ENCODE measurements around the gene RAB11A. TPM values are rescaled to one million over a fixed set of nuclear protein-coding genes. Genes with fewer than 3 reads are reported as not detected.

RAB11A gene
- total and polyA plus RNA-seq, 9 of the 15 experiments (the other 6 are each of a cell fraction or from before 2014, with no cell fraction given) = 129 to 369 (median 245) TPM

GRCh38 chr15:65908876-65909275, 39.6 kb downstream of the RAB11A start (continued):
- TF ChIP-seq GABPB2 (CRISPR knock-in tag; conservative IDR thresholded peaks at IDR 0.05) = no peak
- TF ChIP-seq MED1 (CRISPR knock-in tag; IDR thresholded peaks at IDR 0.05; ENCODE audit: borderline replicate concordance) = no peak
- TF ChIP-seq ZNF174 (CRISPR knock-in tag; IDR thresholded peaks at IDR 0.05) = no peak

- BruUV-seq (replicated peaks) = no TSS peak
- Histone ChIP-seq H3K4me1 (replicated peaks in 1 of 2; ENCODE audit: control insufficient read depth in 2 of 2, insufficient read depth in 2 of 2, low read length in 2 of 2) (no peaks in the 10 kb centered on the region), H3K9me3 (replicated peaks; ENCODE audit: control insufficient read depth, insufficient read depth, low read depth, low read length) (no peaks in the 10 kb centered on the region), H3K79me2 (ENCODE audit: control insufficient read depth, insufficient read depth, low read length) (no peaks in the 10 kb centered on the region), H3K4me2 (ENCODE audit: insufficient read depth, low read length) (no peak overlapping the region), H2AFZ (ENCODE audit: low read depth, low read length) (no peak overlapping the region), H3K9ac (ENCODE audit: insufficient read depth in 1 of 2, low read depth in 2 of 2, low read length in 2 of 2) (no peak overlapping the region), H3K27me3 (ENCODE audit: control insufficient read depth in 2 of 2, insufficient read depth in 2 of 2, low read length in 2 of 2) (no peaks in the 10 kb centered on the region), H4K20me1 (replicated peaks; ENCODE audit: control insufficient read depth, insufficient read depth, low read length) (no peaks in the 10 kb centered on the region; the same call in 1 of the 2 replicates), H3K9me1 (ENCODE audit: control insufficient read depth, insufficient read depth, low read length) (no peaks in the 10 kb centered on the region), H3K36me3 (ENCODE audit: control insufficient read depth, insufficient read depth, low read length) (peaks cover 56% of the 10 kb centered on the region; the same call in 2 of the 3 replicates), H3K4me3 (no peak overlapping the region), H3K27ac (ENCODE audit: extremely low read depth, low read depth, low read length) (no peak overlapping the region)
- ChIA-PET POLR2A (interaction anchor here (1.0 to 2.2 kb wide), 3 partner anchors 8 to 15 kb away, joined by 3 to 9 read pairs (median 3); no protein-coding TSS in a partner anchor), CTCF (ENCODE audit: low intra/inter-chr PET ratio) (no interaction called here)
- ATAC-seq (no peak), FAIRE-seq (no peak), DNase-seq (ENCODE audit: extremely low read depth in 1 of 4, low spot score in 3 of 4) (no peak)
- in situ Hi-C loops (cut with MboI) = no loop called here
- intact Hi-C loops (cut with micrococcal nuclease) = no loop called here
- TF ChIP-seq ZNF592 (IDR thresholded peaks at IDR 0.05) = no peak
- no peak for TF ChIP-seq PHB2 (IDR thresholded peaks at IDR 0.05; ENCODE audit: low read depth)
- TF ChIP-seq NCOA4 (IDR thresholded peaks at IDR 0.05; ENCODE audit: partially characterized antibody) = no peak
- TF ChIP-seq RBM15 (IDR thresholded peaks at IDR 0.05; ENCODE audit: insufficient read depth, low read length) = no peak
- TF ChIP-seq USF2 (CRISPR knock-in tag; IDR thresholded peaks at IDR 0.05) = no peak
- TF ChIP-seq ZNF75A (CRISPR knock-in tag; IDR thresholded peaks at IDR 0.05) = no peak
- no peak for TF ChIP-seq THRB (CRISPR knock-in tag; conservative IDR thresholded peaks at IDR 0.05)
- TF ChIP-seq ZNF79 (CRISPR knock-in tag; IDR thresholded peaks at IDR 0.05; ENCODE audit: low read depth) = no peak
- TF ChIP-seq PHTF2 (CRISPR knock-in tag; IDR thresholded peaks at IDR 0.05) = no peak
- no peak for TF ChIP-seq NFXL1 (CRISPR knock-in tag; IDR thresholded peaks at IDR 0.05)
- TF ChIP-seq GATAD2B (IDR thresholded peaks at IDR 0.05; ENCODE audit: borderline replicate concordance) = no peak
- TF ChIP-seq NR2C1 (IDR thresholded peaks at IDR 0.05) = no peak
- no peak for TF ChIP-seq NR2C1 (tag; IDR thresholded peaks at IDR 0.05)
- no peak for TF ChIP-seq KLF16 (IDR thresholded peaks at IDR 0.05)
- no peak for TF ChIP-seq ZNF212 (CRISPR knock-in tag; IDR thresholded peaks at IDR 0.05)
- 80% methylated on average over 3 of the region's 3 CpGs for WGBS (ENCODE audit: insufficient coverage, low coverage, missing lambda C conversion rate)
Measured at GRCh38 chr15:65909831-65910230, 40.5 kb downstream of the RAB11A start.

All from K562 (cell line).